DMS114 treated with DMSO at 0.1 percent for 48 hours (cell line): ENCODE data around the gene TAGLN2.

ENCODE experiments used
- DNase-seq: peaks from one replicate; lab custom pipeline; 2025; ENCODE audit not compliant: unreplicated experiment; lab: John Stamatoyannopoulos, UW

Gene TAGLN2

DNA sequence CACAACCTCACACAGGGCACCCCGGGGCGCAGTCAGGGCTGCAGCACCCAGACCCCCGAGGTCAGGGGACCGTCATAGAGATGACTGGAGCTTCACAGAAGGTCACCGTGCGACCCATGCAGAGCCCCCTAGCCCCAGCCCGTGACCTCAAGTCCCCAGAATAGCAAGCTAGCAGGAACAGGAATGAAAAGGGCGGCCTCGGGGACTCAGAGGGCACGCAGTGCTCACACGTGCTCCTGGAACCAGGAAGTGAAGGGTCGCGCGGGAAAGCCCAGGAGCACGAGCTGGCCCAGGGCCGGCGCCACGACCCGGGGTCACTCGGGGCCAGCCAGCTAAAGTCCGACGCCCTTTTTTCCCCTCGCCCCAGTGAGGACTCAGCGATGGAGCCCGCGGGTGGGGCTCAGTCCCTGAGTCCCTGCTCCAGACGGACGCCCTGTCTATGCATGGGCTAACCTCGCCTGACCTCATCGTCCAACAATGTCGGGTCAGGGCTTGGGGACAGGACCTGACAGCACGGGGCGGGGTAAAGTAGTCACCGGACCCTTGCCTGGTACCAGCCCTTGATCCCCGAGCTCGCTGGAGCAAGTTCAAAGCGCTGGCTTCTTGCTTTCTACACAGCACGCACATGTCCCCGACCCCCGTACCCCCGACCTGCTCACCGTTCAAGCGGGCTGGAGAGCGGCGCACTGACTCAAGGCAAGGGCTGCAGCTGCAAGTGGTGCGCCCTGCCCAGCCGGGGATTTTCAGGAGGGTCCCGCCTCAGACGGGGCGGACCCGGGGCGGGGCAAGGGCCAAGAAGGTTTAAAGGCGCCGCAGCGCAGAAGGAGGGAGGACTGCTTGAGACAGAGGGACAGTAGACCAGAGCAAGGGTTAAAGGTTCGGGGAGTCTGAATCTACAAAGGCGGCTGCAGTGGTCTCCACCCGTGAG is at the start of gene TAGLN2:
Gene TAGLN2 (minus strand): TSS at position 717 of the 928 bp plus-strand sequence. CDS start 4,998 bp downstream, outside the sequence.
- peak; percentile 87 for DNase-seq

GRCh38 chr1:159974350-159974965 is 49.2 kb upstream of the TAGLN2 start:
- no peak for DNase-seq

DNA sequence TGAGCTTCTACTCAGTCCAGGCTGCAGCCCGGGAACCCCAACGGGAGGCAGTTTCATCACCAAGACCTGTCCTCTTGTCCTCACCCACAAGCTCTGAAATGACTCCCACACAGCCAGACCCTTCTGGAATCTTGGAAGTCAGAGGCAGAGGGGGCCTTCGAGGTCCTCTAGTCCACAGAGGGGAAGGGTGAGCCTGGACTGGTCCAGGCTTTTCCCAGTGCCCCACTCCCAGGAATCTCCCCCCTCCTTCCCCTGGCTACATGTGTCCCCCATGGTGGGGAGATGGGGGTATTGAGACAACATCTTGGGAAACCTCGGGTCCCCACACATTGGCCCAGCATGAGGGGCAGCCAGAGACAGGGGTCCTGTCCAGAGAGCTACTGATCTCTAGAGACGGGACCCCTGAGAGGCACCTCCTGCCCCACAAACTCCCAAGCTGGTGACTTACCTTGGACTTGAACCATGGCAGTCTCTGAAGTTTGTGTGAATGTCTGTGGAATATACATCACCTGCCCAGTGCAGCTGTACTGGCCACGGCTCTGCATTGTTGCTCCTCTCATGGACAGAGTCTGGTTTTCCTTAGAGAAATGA is 48.1 kb upstream of the TAGLN2 start:
- no peak for DNase-seq

DNA sequence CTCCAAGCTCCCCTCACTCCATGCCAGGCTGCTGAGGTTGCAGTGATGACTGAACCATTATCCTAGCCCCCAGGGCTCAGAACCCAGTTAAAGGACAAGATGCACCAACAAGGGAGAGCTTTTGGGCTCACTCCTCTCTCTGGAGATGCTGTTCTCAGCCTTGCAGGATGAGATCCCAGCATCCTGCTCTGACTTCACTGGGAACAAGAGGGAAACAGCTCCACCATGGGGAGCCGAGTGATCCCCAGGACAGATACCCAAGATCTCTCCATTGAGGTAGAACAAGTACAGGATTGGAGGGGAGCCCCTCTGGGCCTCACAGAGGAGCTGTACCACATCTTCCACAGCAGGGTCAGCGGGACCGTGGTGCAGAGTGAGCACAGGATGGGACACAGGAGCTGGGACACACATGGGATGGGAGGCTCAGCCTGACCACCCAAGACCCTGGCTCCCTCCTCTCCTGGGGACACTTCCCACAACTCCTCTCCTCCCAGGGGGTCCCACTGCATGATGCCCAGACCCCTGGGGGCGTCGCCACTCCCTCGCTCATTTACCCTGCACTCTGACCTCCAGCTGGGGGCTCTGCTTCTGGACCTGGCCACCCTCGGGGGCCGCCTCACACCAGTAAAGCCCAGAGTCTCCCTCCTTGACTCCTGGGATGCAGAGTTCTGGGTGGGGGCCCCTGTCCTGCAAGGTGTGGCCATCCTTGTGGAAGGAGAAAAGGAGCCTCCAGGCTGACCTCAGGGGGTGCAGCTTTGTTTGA is 47.3 kb upstream of the TAGLN2 start:
- no peak for DNase-seq

DNA sequence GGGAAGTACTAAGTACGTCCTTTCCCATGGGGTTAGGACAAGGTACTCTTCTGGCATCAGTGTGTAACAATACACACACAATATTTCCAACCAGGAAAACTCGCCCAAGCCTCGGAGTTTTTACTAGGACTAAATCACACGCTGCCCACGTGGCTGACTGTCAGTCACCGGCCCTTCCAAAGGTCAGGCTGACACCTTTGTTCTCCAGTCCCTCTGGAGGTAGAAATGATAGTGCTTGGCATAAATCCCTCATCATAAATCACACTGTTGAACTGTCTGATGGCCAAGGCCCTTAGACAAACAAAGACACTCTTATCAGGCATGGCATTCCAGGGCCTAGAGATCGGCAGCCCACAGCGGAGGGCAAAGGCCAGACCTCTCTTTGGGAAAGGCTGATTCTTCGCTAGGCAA is 45.6 kb upstream of the TAGLN2 start:
- DNase-seq: no peak

DNA sequence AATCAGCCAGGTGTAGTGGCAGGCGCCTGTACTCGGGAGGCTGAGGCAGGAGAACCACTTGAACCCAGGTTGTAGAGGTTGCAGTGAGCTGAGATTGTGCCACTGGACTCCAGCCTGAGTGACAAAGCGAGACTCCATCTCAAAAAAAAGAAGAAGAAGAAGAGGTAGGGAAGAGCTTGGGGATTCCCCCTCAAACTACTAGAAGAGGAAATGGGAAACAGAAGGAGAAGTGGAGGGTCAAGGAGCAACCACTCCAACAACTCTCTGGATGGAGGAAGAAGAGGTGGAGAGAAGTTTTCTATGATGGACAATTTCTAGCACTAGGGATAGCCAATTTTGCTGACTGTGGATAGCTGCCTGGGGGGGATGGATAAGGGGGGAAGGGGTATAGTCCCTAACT is 43.6 kb upstream of the TAGLN2 start:
- no peak for DNase-seq

GRCh38 chr1:159965263-159965662 is 40.0 kb upstream of the TAGLN2 start:
- DNase-seq: no peak

GRCh38 chr1:159964144-159964543 is 38.8 kb upstream of the TAGLN2 start:
- DNase-seq: no peak

GRCh38 chr1:159962176-159962575 is 36.9 kb upstream of the TAGLN2 start:
- DNase-seq: no peak

DNA sequence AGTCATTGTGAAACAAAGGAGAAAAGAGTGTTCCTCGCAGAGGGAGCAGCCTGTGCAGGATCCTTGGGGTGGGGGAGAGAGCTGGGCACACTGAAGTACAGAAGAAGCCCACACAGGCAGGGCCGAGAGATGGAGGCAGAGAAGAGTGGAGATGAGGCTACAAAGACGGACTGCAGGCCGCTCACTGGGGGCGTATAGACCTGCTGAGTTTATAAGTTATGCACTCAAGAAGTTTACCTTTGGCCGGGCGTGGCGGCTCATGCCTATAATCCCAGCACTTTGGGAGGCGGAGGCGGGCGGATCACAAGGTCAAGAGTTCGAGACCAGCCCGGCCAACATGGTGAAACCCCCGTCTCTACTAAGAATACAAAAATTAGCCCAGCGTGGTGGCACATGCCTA is 36.3 kb upstream of the TAGLN2 start:
- DNase-seq: no peak

DNA sequence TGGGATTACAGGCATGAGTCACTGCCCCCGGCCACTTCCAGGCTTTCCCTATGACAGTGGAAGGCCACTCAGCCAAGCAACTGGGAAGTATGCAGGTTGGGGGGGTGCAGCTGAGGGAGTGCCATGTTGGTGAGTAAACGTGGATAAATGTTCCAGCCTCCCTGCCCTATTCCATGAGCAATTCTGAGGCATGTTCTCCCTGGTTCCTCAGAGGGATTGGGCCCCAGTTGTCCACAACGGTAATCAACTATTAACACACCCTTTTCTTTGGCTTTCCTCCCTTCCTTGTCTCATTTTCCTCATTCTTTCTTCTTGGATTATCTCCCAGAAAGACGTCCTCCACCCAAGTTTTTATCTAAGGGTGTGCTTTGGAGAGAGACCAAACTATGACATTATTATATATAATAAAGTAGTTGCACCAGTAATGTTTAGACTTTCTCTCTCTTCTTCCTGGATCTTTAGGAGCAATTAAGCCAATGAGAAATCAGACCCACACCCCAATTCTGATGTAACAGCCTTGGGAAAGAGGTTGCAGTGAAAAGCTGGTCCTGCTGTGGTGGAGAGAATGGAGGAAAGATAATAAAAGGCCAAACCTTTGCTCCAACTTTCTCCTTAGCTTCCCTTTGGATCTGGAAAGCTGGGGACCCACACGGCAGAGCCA is 35.5 kb upstream of the TAGLN2 start:
- no peak for DNase-seq

DNA sequence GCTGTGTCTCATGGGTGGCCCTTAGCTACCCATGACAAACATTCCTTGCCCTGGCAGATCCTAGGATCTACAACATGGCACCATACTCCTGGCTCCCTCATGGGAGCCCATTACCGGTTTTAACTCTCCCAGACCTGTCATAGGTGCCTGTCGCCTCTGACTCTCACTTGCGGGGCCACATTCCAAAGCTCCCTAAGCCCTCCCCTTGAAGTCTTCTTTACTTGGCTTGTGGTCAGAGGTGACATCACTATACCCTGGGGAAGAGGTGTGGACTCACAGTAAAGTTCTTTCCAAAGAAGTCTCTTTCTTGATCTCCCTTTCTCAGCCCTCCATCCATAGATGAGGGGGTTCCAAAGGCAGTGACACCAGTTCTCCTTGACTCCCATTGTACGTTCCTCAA is 34.1 kb upstream of the TAGLN2 start:
- no peak for DNase-seq

DNA sequence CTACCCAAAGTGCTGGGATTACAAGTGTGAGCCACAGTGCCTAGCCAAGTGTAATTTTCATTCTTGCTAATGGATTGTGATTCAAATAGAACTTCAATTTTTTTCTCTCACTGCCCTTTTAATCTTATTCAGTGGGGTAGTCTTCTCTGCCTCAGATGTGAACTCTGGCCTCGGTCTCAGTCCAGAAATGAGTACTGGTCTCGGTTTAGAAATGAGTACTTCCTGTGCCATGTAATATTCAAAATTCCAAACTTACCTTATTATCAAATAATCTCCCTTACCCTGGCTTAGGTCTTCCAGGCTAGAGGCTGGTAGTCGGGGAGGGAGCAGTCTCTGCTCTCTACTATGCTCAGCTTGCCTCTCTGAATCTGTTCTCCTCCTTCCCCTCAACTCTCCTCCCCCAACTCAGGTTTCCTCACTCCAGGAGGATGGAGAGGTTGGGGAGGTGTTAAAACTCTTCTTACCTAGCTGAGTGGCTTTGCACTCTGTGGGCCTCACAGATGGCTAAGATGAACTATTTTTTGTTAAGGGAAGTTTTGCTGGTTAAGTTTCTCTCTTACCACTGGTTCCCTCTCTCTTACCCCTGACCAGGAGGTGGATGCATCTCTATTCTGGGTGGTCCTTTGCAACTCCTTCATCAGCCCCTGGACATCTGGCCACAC is 33.5 kb upstream of the TAGLN2 start:
- DNase-seq: no peak

DNA sequence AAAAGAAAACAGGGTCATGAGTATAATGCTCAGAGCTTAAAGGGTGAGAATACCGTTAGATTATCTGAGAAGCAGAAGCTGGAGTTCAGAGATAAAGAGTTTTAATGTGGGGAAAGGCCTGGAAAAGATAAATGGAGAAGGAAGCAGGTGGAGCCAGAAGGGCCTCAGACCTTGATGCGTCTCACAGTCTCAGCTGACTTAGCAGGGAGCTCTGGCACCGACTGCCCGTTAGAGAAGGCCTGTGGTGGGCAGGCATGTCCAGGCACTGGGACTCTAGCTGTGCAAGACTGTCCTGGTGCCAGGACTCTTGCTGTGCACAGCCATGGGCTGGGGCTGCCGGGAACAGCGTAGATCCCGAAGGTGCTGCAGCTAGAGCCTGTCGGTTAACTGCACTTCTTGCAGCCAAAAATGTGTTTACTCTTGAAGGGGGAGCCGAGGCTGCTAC is 32.5 kb upstream of the TAGLN2 start:
- DNase-seq: no peak

GRCh38 chr1:159955456-159955855 is 30.1 kb upstream of the TAGLN2 start:
- DNase-seq: no peak

GRCh38 chr1:159953536-159954515 is 28.5 kb upstream of the TAGLN2 start, which contains the start of gene SLAMF9:
SLAMF9 (minus strand) TSS chr1:159954237; CDS start chr1:159954137, 100 bp downstream.
- DNase-seq: no peak

GRCh38 chr1:159952932-159953331 is 27.6 kb upstream of the TAGLN2 start:
- no peak for DNase-seq

DNA sequence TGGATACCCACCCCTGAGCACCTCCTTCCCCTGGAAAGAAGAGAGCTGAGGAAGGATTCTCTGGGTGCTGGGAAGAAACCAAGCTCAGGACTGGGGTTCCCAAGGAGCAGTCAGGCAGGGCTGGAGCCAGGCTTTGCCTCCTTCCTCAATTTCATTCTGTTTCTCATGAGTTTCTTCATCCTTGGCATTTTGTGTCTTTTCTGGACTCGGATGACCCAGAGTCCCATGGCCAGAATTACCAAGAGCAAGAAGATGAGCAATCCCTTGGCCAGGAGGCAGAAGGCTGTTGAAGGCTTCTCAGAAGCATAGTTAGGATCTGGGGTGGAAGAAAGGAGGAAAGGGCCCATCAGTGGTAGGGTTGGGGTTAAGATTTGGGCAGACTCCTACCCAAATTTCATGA is 26.2 kb upstream of the TAGLN2 start:
- DNase-seq: no peak

DNA sequence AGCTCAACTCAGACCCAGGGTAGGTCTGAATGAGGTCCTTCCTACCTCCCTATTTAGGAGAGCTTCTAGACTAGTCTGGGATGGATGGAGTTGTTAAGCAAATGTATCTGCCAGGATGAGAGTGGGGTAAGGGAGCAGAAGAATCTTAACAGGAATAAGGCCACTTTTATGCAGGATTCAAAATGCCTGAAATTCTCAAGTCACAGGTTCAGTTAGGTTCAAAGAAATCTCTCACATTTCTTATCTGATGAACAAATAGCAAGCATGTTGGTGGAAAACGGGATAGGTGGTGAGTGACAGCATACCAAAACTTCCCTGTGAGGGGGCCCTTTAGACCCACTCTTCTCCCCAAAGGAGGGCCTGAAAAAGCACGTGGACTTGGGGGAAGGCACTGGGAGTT is 25.7 kb upstream of the TAGLN2 start:
- no peak for DNase-seq
